ENCODE data around the gene CCL16. TPM values are rescaled to one million over a fixed set of nuclear protein-coding genes. Genes with fewer than 3 reads are reported as not detected.
"Not testable (repeated sequence)": the region's sequence is repeated elsewhere in the genome, so short reads cannot be mapped to it uniquely, and the experiment has no call there.

Gene CCL16
- total RNA-seq, 2 donors from 2014 or later, result not detected

- H3K27ac Mint-ChIP-seq, result no peak overlapping the region
- no peaks in the 10 kb centered on the region for H3K9me3 Mint-ChIP-seq
- DNase-seq (ENCODE audit: low spot score in 2 of 2) (no peak), ATAC-seq (no peak)
- no peaks in the 10 kb centered on the region for H3K36me3 Mint-ChIP-seq
These were observed 16.0 kb downstream of the CCL16 start for GRCh38 chr17:35965272-35965671.

GRCh38 chr17:35963663-35964062 is 17.6 kb downstream of the CCL16 start:
- Mint-ChIP-seq H3K9me3 (no peaks in the 10 kb centered on the region), H3K36me3 (no peaks in the 10 kb centered on the region), H3K27ac (no peak overlapping the region)
- DNase-seq (ENCODE audit: low spot score in 2 of 2) (no peak), ATAC-seq (no peak)

GRCh38 chr17:35953720-35954119 is 27.6 kb downstream of the CCL16 start:
- H3K36me3 Mint-ChIP-seq, result no peaks in the 10 kb centered on the region
- ATAC-seq, result no peak

GRCh38 chr17:35949401-35949800 is 31.9 kb downstream of the CCL16 start:
- H3K36me3 Mint-ChIP-seq, result no peaks in the 10 kb centered on the region
- DNase-seq (ENCODE audit: low spot score in 2 of 2) (no peak), ATAC-seq (no peak)
- no peaks in the 10 kb centered on the region for H3K9me3 Mint-ChIP-seq
- no peak overlapping the region for H3K27ac Mint-ChIP-seq

More at GRCh38 chr17:35953720-35954119, 27.6 kb downstream of the CCL16 start:
- Mint-ChIP-seq H3K9me3 (no peaks in the 10 kb centered on the region), H3K27ac (no peak overlapping the region)
- DNase-seq (ENCODE audit: low spot score in 2 of 2), result no peak

GRCh38 chr17:35948092-35948491 is 33.2 kb downstream of the CCL16 start:
- H3K27ac Mint-ChIP-seq, result no peak overlapping the region
- H3K9me3 Mint-ChIP-seq, result no peaks in the 10 kb centered on the region
- no peak for ATAC-seq
- no peak for DNase-seq (ENCODE audit: low spot score in 2 of 2)
- H3K36me3 Mint-ChIP-seq, result no peaks in the 10 kb centered on the region

GRCh38 chr17:35947156-35947585 is 34.1 kb downstream of the CCL16 start:
- no peaks in the 10 kb centered on the region for H3K36me3 Mint-ChIP-seq
- DNase-seq (ENCODE audit: low spot score in 2 of 2) (peak in 1 of 2 donors; percentile 47), ATAC-seq (peak; percentile 68 to 77)
- no peak overlapping the region for H3K27ac Mint-ChIP-seq
- no peaks in the 10 kb centered on the region for H3K9me3 Mint-ChIP-seq

- ATAC-seq (no peak), DNase-seq (ENCODE audit: low spot score in 2 of 2) (no peak)
- H3K9me3 Mint-ChIP-seq, result no peaks in the 10 kb centered on the region
- no peaks in the 10 kb centered on the region for H3K36me3 Mint-ChIP-seq
- H3K27ac Mint-ChIP-seq, result no peak overlapping the region
These were observed 37.1 kb downstream of the CCL16 start for GRCh38 chr17:35944151-35944550.

- Mint-ChIP-seq H3K27ac (no peak within 1 kb of the TSS), H3K9me3 (no peaks in the 10 kb centered on the region), H3K36me3 (no peaks in the 10 kb centered on the region)
- DNase-seq (ENCODE audit: low spot score in 2 of 2) (no peak), ATAC-seq (no peak)
These were observed 37.8 kb downstream of the CCL16 start, which contains the start of gene LYZL6 for GRCh38 chr17:35943537-35943936. Gene LYZL6, minus strand, starts transcription at chr17:35943713. Its CDS starts 4,357 bp downstream, at chr17:35939356.

- Mint-ChIP-seq H3K9me3 (no peaks in the 10 kb centered on the region), H3K36me3 (no peaks in the 10 kb centered on the region), H3K27ac (no peak overlapping the region)
- ATAC-seq (no peak), DNase-seq (ENCODE audit: low spot score in 2 of 2) (no peak)
These were observed 38.6 kb downstream of the CCL16 start for GRCh38 chr17:35942588-35943186.

- ATAC-seq; H3K36me3 Mint-ChIP-seq; DNase-seq (ENCODE audit: low spot score in 2 of 2); H3K27ac Mint-ChIP-seq; H3K9me3 Mint-ChIP-seq: not testable (repeated sequence)
These were observed 42.8 kb downstream of the CCL16 start for GRCh38 chr17:35938492-35938891.

GRCh38 chr17:35936063-35936462 is 45.2 kb downstream of the CCL16 start:
- ATAC-seq, result no peak
- peak overlapping the region in 1 of 2 donors; percentile 40 for H3K27ac Mint-ChIP-seq
- DNase-seq (ENCODE audit: low spot score in 2 of 2), result no peak
- H3K9me3 Mint-ChIP-seq, result no peaks in the 10 kb centered on the region
- H3K36me3 Mint-ChIP-seq, result no peaks in the 10 kb centered on the region

- Mint-ChIP-seq H3K27ac (no peak overlapping the region), H3K9me3 (no peaks in the 10 kb centered on the region), H3K36me3 (peaks cover 4 to 6% of the 10 kb centered on the region in 2 donors)
- no peak for ATAC-seq
- DNase-seq (ENCODE audit: low spot score in 2 of 2), result no peak
These were observed 46.5 kb downstream of the CCL16 start for GRCh38 chr17:35934760-35935159.

- Mint-ChIP-seq H3K9me3 (no peaks in the 10 kb centered on the region), H3K27ac (no peak overlapping the region), H3K36me3 (peaks cover 4 to 6% of the 10 kb centered on the region in 2 donors)
- ATAC-seq (no peak), DNase-seq (ENCODE audit: low spot score in 2 of 2) (no peak)
These were observed 48.7 kb downstream of the CCL16 start for GRCh38 chr17:35932586-35932985.

GRCh38 chr17:35931794-35932425 is 49.4 kb downstream of the CCL16 start:
- peak overlapping the region in 1 of 2 donors; percentile 84 for H3K27ac Mint-ChIP-seq
- DNase-seq (ENCODE audit: low spot score in 2 of 2) (no peak), ATAC-seq (no peak)
- peaks cover 4 to 6% of the 10 kb centered on the region in 2 donors for H3K36me3 Mint-ChIP-seq
- no peaks in the 10 kb centered on the region for H3K9me3 Mint-ChIP-seq

GRCh38 chr17:35930211-35931065 is 50.9 kb downstream of the CCL16 start, which contains the start of gene RDM1:
Gene RDM1, minus strand, starts transcription at chr17:35930773. Its CDS starts 46 bp downstream, at chr17:35930727.
- ATAC-seq, result peak; percentile 98 to 99
- H3K36me3 Mint-ChIP-seq, result peaks cover 4 to 6% of the 10 kb centered on the region in 2 donors
- no peaks in the 10 kb centered on the region for H3K9me3 Mint-ChIP-seq
- peak within 1 kb of the TSS; percentile 84 to 88 for H3K27ac Mint-ChIP-seq
- DNase-seq (ENCODE audit: low spot score in 2 of 2), result peak; percentile 92 to 96

- peaks cover 4 to 6% of the 10 kb centered on the region in 2 donors for H3K36me3 Mint-ChIP-seq
- no peak for ATAC-seq
- H3K9me3 Mint-ChIP-seq, result no peaks in the 10 kb centered on the region
- no peak for DNase-seq (ENCODE audit: low spot score in 2 of 2)
- H3K27ac Mint-ChIP-seq, result no peak overlapping the region
These were observed 53.6 kb downstream of the CCL16 start for GRCh38 chr17:35927714-35928113.

Measured in activated naive CD4-positive, alpha-beta T cell treated with anti-CD3 and anti-CD28 coated beads, Interleukin-2, amount 50 U/mL, for 72 hours (primary cell).